ENCODE measurements around the gene DKKL1. TPM values are rescaled to one million over a fixed set of nuclear protein-coding genes. Genes with fewer than 3 reads are reported as not detected.

The DKKL1 gene
- total and polyA plus RNA-seq, 3 donors from 2014 or later: 145 to 487 (median 190) TPM

DNA sequence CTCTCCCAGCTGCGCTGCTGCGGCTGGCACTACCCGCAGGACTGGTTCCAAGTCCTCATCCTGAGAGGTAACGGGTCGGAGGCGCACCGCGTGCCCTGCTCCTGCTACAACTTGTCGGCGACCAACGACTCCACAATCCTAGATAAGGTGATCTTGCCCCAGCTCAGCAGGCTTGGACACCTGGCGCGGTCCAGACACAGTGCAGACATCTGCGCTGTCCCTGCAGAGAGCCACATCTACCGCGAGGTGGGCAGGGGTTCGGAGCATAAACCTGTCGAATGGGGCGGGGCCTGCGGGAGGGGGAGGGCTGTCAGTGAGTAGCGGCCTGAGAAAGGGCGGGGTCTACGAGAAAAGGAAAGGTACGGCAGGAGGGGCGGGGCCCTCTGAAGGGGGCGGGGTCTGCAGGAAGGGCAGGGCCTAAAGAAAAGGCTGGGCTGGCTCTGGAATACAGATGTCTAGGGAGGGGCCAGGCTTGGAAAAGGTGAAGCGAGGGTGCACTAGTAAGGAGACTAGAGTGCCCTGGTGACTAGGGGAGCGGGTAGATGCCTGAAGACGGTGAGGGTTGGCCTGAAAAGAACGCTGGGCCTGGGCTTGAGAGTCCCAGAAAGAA is 24.9 kb upstream of the DKKL1 start:
- H3K9me3 ChIP-seq: no peaks in the 10 kb centered on the region
- H3K27me3 ChIP-seq: no peaks in the 10 kb centered on the region
- intact Hi-C loops (cut with DNase I; ENCODE audit: low total_unique reads): no loop called here
- 8 to 12% methylated on average over 26 to 30 of the region's 30 CpGs for WGBS, 2 donors
- TF ChIP-seq, protein P1, sequence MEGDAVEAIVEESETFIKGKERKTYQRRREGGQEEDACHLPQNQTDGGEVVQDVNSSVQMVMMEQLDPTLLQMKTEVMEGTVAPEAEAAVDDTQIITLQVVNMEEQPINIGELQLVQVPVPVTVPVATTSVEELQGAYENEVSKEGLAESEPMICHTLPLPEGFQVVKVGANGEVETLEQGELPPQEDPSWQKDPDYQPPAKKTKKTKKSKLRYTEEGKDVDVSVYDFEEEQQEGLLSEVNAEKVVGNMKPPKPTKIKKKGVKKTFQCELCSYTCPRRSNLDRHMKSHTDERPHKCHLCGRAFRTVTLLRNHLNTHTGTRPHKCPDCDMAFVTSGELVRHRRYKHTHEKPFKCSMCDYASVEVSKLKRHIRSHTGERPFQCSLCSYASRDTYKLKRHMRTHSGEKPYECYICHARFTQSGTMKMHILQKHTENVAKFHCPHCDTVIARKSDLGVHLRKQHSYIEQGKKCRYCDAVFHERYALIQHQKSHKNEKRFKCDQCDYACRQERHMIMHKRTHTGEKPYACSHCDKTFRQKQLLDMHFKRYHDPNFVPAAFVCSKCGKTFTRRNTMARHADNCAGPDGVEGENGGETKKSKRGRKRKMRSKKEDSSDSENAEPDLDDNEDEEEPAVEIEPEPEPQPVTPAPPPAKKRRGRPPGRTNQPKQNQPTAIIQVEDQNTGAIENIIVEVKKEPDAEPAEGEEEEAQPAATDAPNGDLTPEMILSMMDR (IDR thresholded peaks at IDR 0.05): no peak
- no peak for TF ChIP-seq POLR2A (IDR thresholded peaks at IDR 0.05)
- H3K4me1 ChIP-seq: peaks cover 8% of the 10 kb centered on the region
- peak; percentile 80 for DNase-seq
- peak overlapping the region; percentile 39 to 45 for H3K4me3 ChIP-seq
- no peak overlapping the region for H3K27ac ChIP-seq
- H3K36me3 ChIP-seq (ENCODE audit: low read depth, missing control alignments): no peaks in the 10 kb centered on the region

DNA sequence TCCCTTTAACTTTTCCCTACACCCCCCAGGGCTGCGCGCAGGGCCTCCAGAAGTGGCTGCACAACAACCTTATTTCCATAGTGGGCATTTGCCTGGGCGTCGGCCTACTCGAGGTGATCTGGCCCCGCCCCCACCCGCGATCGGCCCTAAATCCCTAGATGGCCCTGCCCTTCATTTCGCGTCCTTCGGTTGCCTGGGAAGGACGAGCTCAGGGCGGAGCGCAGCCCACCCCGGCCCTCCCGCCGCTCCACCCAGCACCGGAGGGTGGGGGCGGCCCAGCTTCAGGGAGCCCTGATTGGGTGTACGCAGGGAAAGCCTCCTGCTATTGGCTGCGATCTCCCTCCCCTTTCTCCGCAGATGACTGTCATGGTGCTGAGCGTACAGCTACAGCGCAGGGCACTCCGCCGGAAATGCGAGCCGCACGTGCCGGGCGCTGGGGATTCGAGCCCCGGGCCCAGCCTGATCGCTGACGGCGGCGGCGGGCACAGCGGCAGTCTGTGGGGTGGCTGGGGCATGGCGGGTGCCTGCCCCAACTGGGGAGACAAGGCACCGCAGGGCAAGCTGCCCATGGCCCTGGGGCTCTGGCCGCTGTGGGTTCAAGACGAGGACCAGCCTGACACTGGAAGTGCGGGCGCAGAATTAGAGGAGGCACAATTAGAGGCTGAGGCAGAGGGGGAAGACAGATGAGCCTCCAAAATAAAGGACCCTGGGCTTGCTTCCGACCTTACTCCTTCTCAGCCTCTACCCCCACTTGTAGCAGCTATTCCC is 24.2 kb upstream of the DKKL1 start:
- no peaks in the 10 kb centered on the region for H3K36me3 ChIP-seq (ENCODE audit: low read depth, missing control alignments)
- H3K4me3 ChIP-seq: peak overlapping the region; percentile 39 to 45
- TF ChIP-seq, protein P1 (IDR thresholded peaks at IDR 0.05): no peak
- TF ChIP-seq POLR2A (IDR thresholded peaks at IDR 0.05): no peak
- H3K9me3 ChIP-seq: no peaks in the 10 kb centered on the region
- H3K4me1 ChIP-seq: peaks cover 8% of the 10 kb centered on the region
- peak overlapping the region; percentile 28 to 73 for H3K27ac ChIP-seq
- DNase-seq: peak; percentile 81
- WGBS, 2 donors: 9 to 20% methylated on average over 20 to 47 of the region's 47 CpGs
- H3K27me3 ChIP-seq: no peaks in the 10 kb centered on the region
- intact Hi-C loops (cut with DNase I; ENCODE audit: low total_unique reads): no loop called here

DNA sequence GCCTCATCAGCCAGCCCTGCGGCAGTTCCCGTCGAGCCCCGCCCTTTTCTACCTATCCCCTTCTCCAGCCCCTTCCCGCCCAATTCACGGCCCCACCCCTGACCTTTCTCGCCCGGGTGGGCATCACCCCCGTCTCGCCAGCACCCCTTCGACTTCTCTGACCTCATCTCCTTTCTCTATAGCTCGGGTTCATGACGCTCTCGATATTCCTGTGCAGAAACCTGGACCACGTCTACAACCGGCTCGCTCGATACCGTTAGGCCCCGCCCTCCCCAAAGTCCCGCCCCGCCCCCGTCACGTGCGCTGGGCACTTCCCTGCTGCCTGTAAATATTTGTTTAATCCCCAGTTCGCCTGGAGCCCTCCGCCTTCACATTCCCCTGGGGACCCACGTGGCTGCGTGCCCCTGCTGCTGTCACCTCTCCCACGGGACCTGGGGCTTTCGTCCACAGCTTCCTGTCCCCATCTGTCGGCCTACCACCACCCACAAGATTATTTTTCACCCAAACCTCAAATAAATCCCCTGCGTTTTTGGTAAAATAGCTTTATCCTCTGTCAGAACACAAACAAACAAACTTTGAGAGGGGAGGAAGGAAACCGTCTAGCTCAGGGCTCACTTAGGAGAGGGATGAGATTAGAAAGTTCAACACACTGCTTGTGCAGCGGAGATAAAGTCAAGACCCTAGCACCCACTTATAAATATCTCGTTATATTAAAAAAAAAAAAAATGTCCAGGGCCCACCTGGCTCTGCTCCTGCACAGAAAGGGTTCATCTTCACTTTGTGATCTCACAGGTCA is 23.4 kb upstream of the DKKL1 start:
- H3K27ac ChIP-seq: peak overlapping the region in 1 of 2 donors; percentile 73
- no peaks in the 10 kb centered on the region for H3K9me3 ChIP-seq
- TF ChIP-seq, protein P1 (IDR thresholded peaks at IDR 0.05): no peak
- no peak for TF ChIP-seq POLR2A (IDR thresholded peaks at IDR 0.05)
- DNase-seq: peak; percentile 58
- peaks cover 8% of the 10 kb centered on the region for H3K4me1 ChIP-seq
- intact Hi-C loops (cut with DNase I; ENCODE audit: low total_unique reads): no loop called here
- H3K36me3 ChIP-seq (ENCODE audit: low read depth, missing control alignments): no peaks in the 10 kb centered on the region
- WGBS, 2 donors: 22 to 24% methylated on average over 36 of the region's 36 CpGs
- peak overlapping the region; percentile 39 to 45 for H3K4me3 ChIP-seq
- H3K27me3 ChIP-seq: no peaks in the 10 kb centered on the region

- Histone ChIP-seq H3K36me3 (ENCODE audit: low read depth, missing control alignments) (no peaks in the 10 kb centered on the region), H3K27ac (peak overlapping the region in 1 of 2 donors; percentile 73), H3K27me3 (no peaks in the 10 kb centered on the region), H3K4me3 (no peak overlapping the region), H3K9me3 (no peaks in the 10 kb centered on the region), H3K4me1 (peaks cover 8% of the 10 kb centered on the region)
- DNase-seq: no peak
- intact Hi-C loops (cut with DNase I; ENCODE audit: low total_unique reads): no loop called here
- 92 to 93% methylated on average over 5 to 11 of the region's 11 CpGs for WGBS, 2 donors
- TF ChIP-seq, protein P1 (IDR thresholded peaks at IDR 0.05): no peak
- no peak for TF ChIP-seq POLR2A (IDR thresholded peaks at IDR 0.05)
Measured at GRCh38 chr19:49340865-49341718, 22.6 kb upstream of the DKKL1 start.
